CD14-positive monocyte (primary cell): ENCODE measurements around the gene CD96. TPM values are rescaled to one million over a fixed set of nuclear protein-coding genes. Genes with fewer than 3 reads are reported as not detected.

Experiments used
- DNase-seq, 3 donors: peaks; one replicate each; pipeline ENCODE4 v3.0.0-alpha.2; 2011 to 2022
- H2AFZ ChIP-seq: 2 replicates; pipeline ENCODE4 v1.6.0; 2012; ENCODE audit warnings: mild to moderate bottlenecking, low read depth, low read length, inconsistent platforms; ENCODE audit not compliant: insufficient read depth, poor library complexity, severe bottlenecking
- H3K27ac ChIP-seq, 2 donors: 1 replicate in 1 of 2; 2 replicates in 1 of 2; pipeline ENCODE4 v1.5.1; 2012 to 2013; ENCODE audit warnings: low read length in 2 of 2, control low read depth in 1 of 2, inconsistent platforms in 1 of 2, low read depth in 1 of 2, mild to moderate bottlenecking in 1 of 2
- H3K27me3 ChIP-seq, 2 donors: one replicate each; pipeline versions ENCODE4 v1.6.0 to v1.6.1; 2011 to 2013; ENCODE audit warnings: low read length in 2 of 2; ENCODE audit not compliant: control insufficient read depth in 2 of 2, insufficient read depth in 2 of 2
- H3K36me3 ChIP-seq, 2 donors: replicated peaks in 1 of 2; 1 replicate in 1 of 2; 2 replicates in 1 of 2; pipeline versions ENCODE4 v1.5.1 to v1.6.1; 2012 to 2013; ENCODE audit warnings: low read length in 2 of 2, control low read depth in 1 of 2, inconsistent platforms in 1 of 2, mild to moderate bottlenecking in 1 of 2; ENCODE audit not compliant: insufficient read depth in 2 of 2, control insufficient read depth in 1 of 2
- H3K4me1 ChIP-seq, 2 donors: 1 replicate in 1 of 2; 2 replicates in 1 of 2; pipeline versions ENCODE4 v1.5.1 to v1.6.1; 2012 to 2013; ENCODE audit warnings: low read length in 2 of 2, control low read depth in 1 of 2, inconsistent platforms in 1 of 2, mild to moderate bottlenecking in 1 of 2, moderate library complexity in 1 of 2; ENCODE audit not compliant: insufficient read depth in 2 of 2, control insufficient read depth in 1 of 2
- H3K4me2 ChIP-seq: replicated peaks from 2 replicates; pipeline ENCODE3; 2012; ENCODE audit warnings: low read length, moderate library complexity, mild to moderate bottlenecking; ENCODE audit not compliant: poor library complexity, severe bottlenecking; ENCODE audit errors: extremely low read depth
- H3K4me3 ChIP-seq, 3 experiments: fragments of 200-600 bp in 1 of 3; sonication (generic) in 1 of 3; replicated peaks in 1 of 3; 1 replicate in 2 of 3; 2 replicates in 1 of 3; pipeline ENCODE4 v1.5.1; 2011 to 2013; ENCODE audit warnings: low read length in 3 of 3, mild to moderate bottlenecking in 3 of 3, control low read depth in 2 of 3, low read depth in 2 of 3, inconsistent platforms in 1 of 3, moderate library complexity in 1 of 3
- H3K79me2 ChIP-seq: 2 replicates; pipeline ENCODE4 v1.6.0; 2012; ENCODE audit warnings: mild to moderate bottlenecking, control low read depth, inconsistent platforms, low read length, moderate library complexity; ENCODE audit not compliant: insufficient read depth
- H3K9ac ChIP-seq: 2 replicates; pipeline ENCODE4 v1.6.0; 2017; ENCODE audit warnings: low read length, mild to moderate bottlenecking; ENCODE audit not compliant: insufficient read depth, poor library complexity, severe bottlenecking
- H3K9me3 ChIP-seq, 2 donors: replicated peaks in 1 of 2; 1 replicate in 1 of 2; 2 replicates in 1 of 2; pipeline versions ENCODE4 v1.5.1 to v1.6.1; 2012 to 2013; ENCODE audit warnings: low read length in 2 of 2, control low read depth in 1 of 2; ENCODE audit not compliant: control insufficient read depth in 1 of 2, insufficient read depth in 1 of 2
- H4K20me1 ChIP-seq: 2 replicates; pipeline ENCODE4 v1.6.0; 2012; ENCODE audit warnings: mild to moderate bottlenecking, low read length, control low read depth, moderate library complexity; ENCODE audit not compliant: insufficient read depth
- H3K27ac Mint-ChIP-seq, 7 donors: one replicate each; pipeline ENCODE4 v1.8.0; 2020; ENCODE audit warnings: mild to moderate bottlenecking in 7 of 7, mixed read lengths in 7 of 7, moderate library complexity in 6 of 7, inconsistent platforms in 2 of 7
- H3K27me3 Mint-ChIP-seq, 3 donors: one replicate each; pipeline ENCODE4 v1.8.0; 2021 to 2022; ENCODE audit warnings: low read depth in 3 of 3, mild to moderate bottlenecking in 3 of 3, mixed read lengths in 3 of 3, moderate library complexity in 3 of 3, inconsistent platforms in 1 of 3
- H3K36me3 Mint-ChIP-seq, 2 donors: one replicate each; pipeline ENCODE4 v1.8.0; 2020; ENCODE audit warnings: mixed read lengths in 2 of 2, inconsistent platforms in 1 of 2, mild to moderate bottlenecking in 1 of 2
- H3K4me1 Mint-ChIP-seq: one replicate; pipeline ENCODE4 v1.8.0; 2020; ENCODE audit warnings: mild to moderate bottlenecking, mixed read lengths
- H3K4me3 Mint-ChIP-seq, 2 donors: one replicate each; pipeline ENCODE4 v1.8.0; 2020; ENCODE audit warnings: mild to moderate bottlenecking in 2 of 2, mixed read lengths in 2 of 2, moderate library complexity in 1 of 2
- H3K9me3 Mint-ChIP-seq, 7 donors: one replicate each; pipeline ENCODE4 v1.8.0; 2020 to 2022; ENCODE audit warnings: mixed read lengths in 7 of 7, mild to moderate bottlenecking in 6 of 7, moderate library complexity in 6 of 7, inconsistent platforms in 2 of 7
- WGBS: methylation state at CpG from one replicate; pipeline ENCODE4 v1.1.5; 2013; ENCODE audit warnings: missing lambda C conversion rate; ENCODE audit not compliant: insufficient coverage; 5-methylcytosine and 5-hydroxymethylcytosine counted together
- intact Hi-C, 2 donors: fragments of 100-400 bp; cut with micrococcal nuclease; formaldehyde crosslinking; loops; one replicate each; pipeline versions ENCODE4 v1.15.0 to v1.15.1; 2023
- polyA plus RNA-seq, 3 donors: library from polyadenylated mRNA; depleted of rRNA in 1 of 3; unstranded in 2 of 3; stranded (reverse) in 1 of 3; fragments of 300-500 nt in 2 of 3; fragments of >200 nt in 1 of 3; fragmentation: Illumina TruSeq in 2 of 3; gene quantifications; 1 replicate in 2 of 3; 2 replicates in 1 of 3; pipeline ENCODE4 v1.2.3, GENCODE V29; 2012 to 2021
- TF ChIP-seq, protein P1 (sequence below): fragments of 200-600 bp; IDR thresholded peaks from one replicate; pipeline ENCODE4 v1.8.0; 2022; ENCODE audit warnings: antibody characterized with exemption, mild to moderate bottlenecking

Gene CD96
- polyA plus RNA-seq, 3 donors: 0.05 to 0.97 (median 0.33) TPM

DNA sequence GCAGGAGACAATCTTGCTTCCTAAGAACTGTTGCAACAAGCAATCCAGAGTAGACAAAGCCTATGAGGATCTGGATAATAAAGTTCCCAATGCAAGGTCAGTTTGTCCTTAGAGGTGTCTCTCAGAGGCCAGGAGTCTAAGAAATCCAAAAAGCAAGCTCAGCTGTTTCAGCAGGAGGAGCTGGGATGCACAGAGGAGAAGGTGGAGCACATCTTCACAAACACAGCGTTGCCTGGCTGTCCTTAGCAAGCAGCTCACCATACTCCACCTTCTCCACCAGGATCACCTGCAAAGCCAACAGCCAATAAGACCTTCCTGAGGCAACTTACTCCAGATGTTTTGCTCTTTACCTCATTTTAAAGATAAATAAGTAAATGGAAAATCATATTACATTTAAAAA is 52.8 kb downstream of the CD96 start:
- Mint-ChIP-seq H3K36me3 (no peaks in the 10 kb centered on the region), H3K4me3 (no peak overlapping the region), H3K27me3 (peaks cover 0 to 1% (median 0%) of the 10 kb centered on the region in 3 donors), H3K27ac (no peak overlapping the region), H3K4me1 (no peaks in the 10 kb centered on the region), H3K9me3 (peaks cover 0 to 3% (median 0%) of the 10 kb centered on the region in 7 donors)
- H3K36me3 ChIP-seq: no peaks in the 10 kb centered on the region
- no peaks in the 10 kb centered on the region for H3K79me2 ChIP-seq
- no peak overlapping the region for H2AFZ ChIP-seq
- no peak overlapping the region for H3K4me2 ChIP-seq
- H3K4me3 ChIP-seq: no peak overlapping the region
- no peaks in the 10 kb centered on the region for H3K4me1 ChIP-seq
- no peak for DNase-seq
- H3K9me3 ChIP-seq: no peaks in the 10 kb centered on the region
- no CpG with 5 or more reads among the region's 1 CpG for WGBS
- intact Hi-C loops: no loop called here
- H4K20me1 ChIP-seq: no peaks in the 10 kb centered on the region
- H3K27ac ChIP-seq: no peak overlapping the region
- no peak overlapping the region for H3K9ac ChIP-seq
- H3K27me3 ChIP-seq: no peaks in the 10 kb centered on the region
- TF ChIP-seq, protein P1, sequence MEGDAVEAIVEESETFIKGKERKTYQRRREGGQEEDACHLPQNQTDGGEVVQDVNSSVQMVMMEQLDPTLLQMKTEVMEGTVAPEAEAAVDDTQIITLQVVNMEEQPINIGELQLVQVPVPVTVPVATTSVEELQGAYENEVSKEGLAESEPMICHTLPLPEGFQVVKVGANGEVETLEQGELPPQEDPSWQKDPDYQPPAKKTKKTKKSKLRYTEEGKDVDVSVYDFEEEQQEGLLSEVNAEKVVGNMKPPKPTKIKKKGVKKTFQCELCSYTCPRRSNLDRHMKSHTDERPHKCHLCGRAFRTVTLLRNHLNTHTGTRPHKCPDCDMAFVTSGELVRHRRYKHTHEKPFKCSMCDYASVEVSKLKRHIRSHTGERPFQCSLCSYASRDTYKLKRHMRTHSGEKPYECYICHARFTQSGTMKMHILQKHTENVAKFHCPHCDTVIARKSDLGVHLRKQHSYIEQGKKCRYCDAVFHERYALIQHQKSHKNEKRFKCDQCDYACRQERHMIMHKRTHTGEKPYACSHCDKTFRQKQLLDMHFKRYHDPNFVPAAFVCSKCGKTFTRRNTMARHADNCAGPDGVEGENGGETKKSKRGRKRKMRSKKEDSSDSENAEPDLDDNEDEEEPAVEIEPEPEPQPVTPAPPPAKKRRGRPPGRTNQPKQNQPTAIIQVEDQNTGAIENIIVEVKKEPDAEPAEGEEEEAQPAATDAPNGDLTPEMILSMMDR: no peak

DNA sequence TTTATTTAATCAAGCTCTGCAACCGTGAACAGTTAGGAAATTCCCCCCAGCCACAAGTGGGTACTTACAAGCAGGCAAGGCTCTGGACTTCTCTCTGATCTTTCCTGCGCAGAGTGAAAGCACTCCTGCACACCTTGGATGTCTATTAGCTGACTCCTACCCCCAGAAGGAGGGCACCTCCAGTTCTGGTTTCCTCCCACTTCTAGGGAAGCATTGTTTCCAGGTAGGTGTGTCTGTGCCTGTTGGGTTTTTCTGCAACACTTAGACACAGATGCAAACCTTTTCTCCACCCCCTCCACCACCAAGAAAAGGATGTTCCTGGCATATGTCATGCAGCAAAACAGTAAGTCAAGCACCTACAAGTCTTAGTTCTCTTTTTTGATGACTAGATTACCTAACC is 53.2 kb downstream of the CD96 start, which contains the start of gene ZBED2:
Gene ZBED2, minus strand, starts transcription at position 115 of the 400 bp plus-strand sequence. CDS start 1,145 bp downstream, outside the sequence.
- H3K36me3 Mint-ChIP-seq: no peaks in the 10 kb centered on the region
- TF ChIP-seq, protein P1: no peak
- no peak within 1 kb of the TSS for H3K27ac ChIP-seq

More for the DNA sequence above, 53.2 kb downstream of the CD96 start, which contains the start of gene ZBED2:
- no peak within 1 kb of the TSS for H3K4me3 Mint-ChIP-seq
- no peak within 1 kb of the TSS for H3K4me3 ChIP-seq
- no peak within 1 kb of the TSS for H2AFZ ChIP-seq
- H3K27me3 ChIP-seq: no peaks in the 10 kb centered on the region
- H3K27me3 Mint-ChIP-seq: peaks cover 0 to 1% (median 0%) of the 10 kb centered on the region in 3 donors
- no peak within 1 kb of the TSS for H3K27ac Mint-ChIP-seq
- no peaks in the 10 kb centered on the region for H3K4me1 Mint-ChIP-seq
- H3K9ac ChIP-seq: no peak within 1 kb of the TSS
- H3K4me1 ChIP-seq: no peaks in the 10 kb centered on the region
- no peaks in the 10 kb centered on the region for H3K79me2 ChIP-seq
- no peaks in the 10 kb centered on the region for H3K9me3 ChIP-seq
- no peaks in the 10 kb centered on the region for H3K36me3 ChIP-seq
- no peaks in the 10 kb centered on the region for H4K20me1 ChIP-seq
- H3K4me2 ChIP-seq: no peak within 1 kb of the TSS
- no peak for DNase-seq
- WGBS: 67% methylated on average over 1 of the region's 2 CpGs
- intact Hi-C loops: no loop called here
- peaks cover 0 to 3% (median 0%) of the 10 kb centered on the region in 7 donors for H3K9me3 Mint-ChIP-seq
